GM19193 (cell line): Measurements from ENCODE around the gene PBX3.

Source experiments
- POLR2A ChIP-seq: IDR thresholded peaks from 4 replicates; pipeline ENCODE4 v1.6.1; 2011; ENCODE audit not compliant: insufficient read depth, insufficient read length; ENCODE audit errors: extremely low read depth

PBX3 gene

GRCh38 chr9:125997196-125997823 is 250.1 kb downstream of the PBX3 start:
- no peak for TF ChIP-seq POLR2A

GRCh38 chr9:125998837-125999503 is 251.8 kb downstream of the PBX3 start:
- no peak for TF ChIP-seq POLR2A

GRCh38 chr9:125999504-125999881 is 252.3 kb downstream of the PBX3 start:
- no peak for TF ChIP-seq POLR2A

- TF ChIP-seq POLR2A, result no peak
Observed at GRCh38 chr9:126000256-126000655, 253.1 kb downstream of the PBX3 start.

GRCh38 chr9:126000731-126001580 is 253.8 kb downstream of the PBX3 start:
- no peak for TF ChIP-seq POLR2A

GRCh38 chr9:126001581-126002225 is 254.5 kb downstream of the PBX3 start:
- no peak for TF ChIP-seq POLR2A

GRCh38 chr9:126002476-126003350 is 255.5 kb downstream of the PBX3 start:
- TF ChIP-seq POLR2A, result no peak

- TF ChIP-seq POLR2A, result no peak
Observed at GRCh38 chr9:126009047-126009446, 261.9 kb downstream of the PBX3 start.

GRCh38 chr9:126014726-126015125 is 267.6 kb downstream of the PBX3 start:
- TF ChIP-seq POLR2A, result no peak

- no peak for TF ChIP-seq POLR2A
Observed at GRCh38 chr9:126015424-126015823, 268.3 kb downstream of the PBX3 start.

GRCh38 chr9:126016579-126017290 is 269.6 kb downstream of the PBX3 start:
- TF ChIP-seq POLR2A, result no peak
